NCI-H1930 (cell line): Measurements from ENCODE around the gene TTC21A.

Source experiments
- DNase-seq, 2 experiments: peaks; one replicate each; lab custom pipeline; 2025; lab: John Stamatoyannopoulos, UW

The TTC21A gene

GRCh38 chr3:39097716-39098472, 9.6 kb upstream of the TTC21A start:
- no peak for DNase-seq

- DNase-seq = no peak
These were observed 8.9 kb upstream of the TTC21A start for GRCh38 chr3:39098473-39099000.

GRCh38 chr3:39099242-39099641, 8.2 kb upstream of the TTC21A start:
- no peak for DNase-seq

GRCh38 chr3:39099738-39100499, 7.6 kb upstream of the TTC21A start:
- no peak for DNase-seq

- no peak for DNase-seq
These were observed 7.0 kb upstream of the TTC21A start for GRCh38 chr3:39100500-39100886.

GRCh38 chr3:39101022-39101689, 6.3 kb upstream of the TTC21A start:
- DNase-seq = no peak

GRCh38 chr3:39102504-39103323, 4.8 kb upstream of the TTC21A start:
- no peak for DNase-seq

- no peak for DNase-seq
These were observed 4.2 kb upstream of the TTC21A start for GRCh38 chr3:39103324-39103693.

GRCh38 chr3:39103791-39104552, 3.5 kb upstream of the TTC21A start:
- no peak for DNase-seq

- no peak for DNase-seq
These were observed 2.4 kb upstream of the TTC21A start for GRCh38 chr3:39104961-39105686.

GRCh38 chr3:39105687-39106063, 1.8 kb upstream of the TTC21A start:
- no peak for DNase-seq

GRCh38 chr3:39106281-39106811, 1.1 kb upstream of the TTC21A start:
- DNase-seq = no peak

GRCh38 chr3:39106851-39107387, 561 bp upstream of the TTC21A start:
- peak in 1 of 2 experiments; percentile 1 for DNase-seq

- DNase-seq = no peak
These were observed 775 bp downstream of the TTC21A start for GRCh38 chr3:39108200-39108710.

GRCh38 chr3:39109086-39109485, 1.6 kb downstream of the TTC21A start:
- DNase-seq = no peak

GRCh38 chr3:39110041-39110639, 2.7 kb downstream of the TTC21A start:
- DNase-seq = no peak

GRCh38 chr3:39112113-39112512, 4.6 kb downstream of the TTC21A start:
- DNase-seq = no peak

GRCh38 chr3:39112535-39112934, 5.1 kb downstream of the TTC21A start:
- no peak for DNase-seq

- DNase-seq = no peak
These were observed 5.8 kb downstream of the TTC21A start for GRCh38 chr3:39113291-39113690.
